VCaP (cell line): ENCODE measurements around the gene VNN1.
A peak's percentile ranks its signal among the peaks of the same experiment; 100 is the strongest.

Source experiments
- H3K27ac ChIP-seq: fragments of 450-650 bp; 2 replicates; pipeline ENCODE4 v1.5.1; 2017
- CTCF ChIP-seq: fragments of 450-650 bp; conservative IDR thresholded peaks from 2 replicates; pipeline ENCODE4 v1.5.1; 2017; ENCODE audit warnings: mild to moderate bottlenecking, moderate library complexity

The VNN1 gene

GRCh38 chr6:132750455-132751248, 36.8 kb upstream of the VNN1 start:
- peak overlapping the region; percentile 5; the same call in 1 of the 2 replicates for H3K27ac ChIP-seq
- TF ChIP-seq CTCF, result no peak

- H3K27ac ChIP-seq, result no peak overlapping the region
- TF ChIP-seq CTCF, result no peak
Measured at GRCh38 chr6:132749111-132749510, 35.3 kb upstream of the VNN1 start.

- no peak for TF ChIP-seq CTCF
Measured at GRCh38 chr6:132748446-132748845, 34.6 kb upstream of the VNN1 start.

GRCh38 chr6:132746048-132746447, 32.2 kb upstream of the VNN1 start:
- no peak for TF ChIP-seq CTCF
- no peak overlapping the region for H3K27ac ChIP-seq

More at GRCh38 chr6:132748446-132748845, 34.6 kb upstream of the VNN1 start:
- no peak overlapping the region for H3K27ac ChIP-seq

- no peak overlapping the region for H3K27ac ChIP-seq
- TF ChIP-seq CTCF, result no peak
Measured at GRCh38 chr6:132742495-132742894, 28.6 kb upstream of the VNN1 start.

GRCh38 chr6:132741281-132741680, 27.4 kb upstream of the VNN1 start:
- TF ChIP-seq CTCF, result no peak

GRCh38 chr6:132736239-132736638, 22.4 kb upstream of the VNN1 start:
- no peak for TF ChIP-seq CTCF
- no peak overlapping the region for H3K27ac ChIP-seq

More at GRCh38 chr6:132741281-132741680, 27.4 kb upstream of the VNN1 start:
- no peak overlapping the region for H3K27ac ChIP-seq
